H9 (cell line): ENCODE results near the gene SMIM13. TPM values are rescaled to one million over a fixed set of nuclear protein-coding genes. Genes with fewer than 3 reads are reported as not detected.

Source experiments
- DNase-seq: peaks from one replicate; pipeline ENCODE4 v3.0.0-alpha.2; 2017
- H2AFZ ChIP-seq: one replicate; pipeline ENCODE4 v1.6.1; 2013; ENCODE audit warnings: mild to moderate bottlenecking, low read length, control low read depth, moderate library complexity
- H2AK5ac ChIP-seq: 2 replicates; pipeline ENCODE4 v1.6.1; 2013; ENCODE audit warnings: low read length, control low read depth, mixed read lengths; ENCODE audit not compliant: insufficient read length
- H2BK120ac ChIP-seq: one replicate; pipeline ENCODE4 v1.6.1; 2013; ENCODE audit warnings: low read depth, mild to moderate bottlenecking, low read length, control low read depth, inconsistent platforms; ENCODE audit not compliant: poor library complexity, severe bottlenecking
- H2BK12ac ChIP-seq: 2 replicates; pipeline ENCODE4 v1.6.1; 2013; ENCODE audit warnings: low read length, control low read depth, mixed read lengths, low read depth; ENCODE audit not compliant: insufficient read length
- H2BK15ac ChIP-seq: 2 replicates; pipeline ENCODE4 v1.6.1; 2013; ENCODE audit warnings: low read depth, low read length, control low read depth
- H2BK20ac ChIP-seq: one replicate; pipeline ENCODE4 v1.6.1; 2013; ENCODE audit warnings: low read depth, mild to moderate bottlenecking, low read length, control low read depth, inconsistent platforms; ENCODE audit not compliant: poor library complexity, severe bottlenecking
- H2BK5ac ChIP-seq: 2 replicates; pipeline ENCODE4 v1.6.1; 2013; ENCODE audit warnings: low read length, control low read depth, mixed read lengths; ENCODE audit not compliant: insufficient read length
- H3K14ac ChIP-seq: 2 replicates; pipeline ENCODE4 v1.6.1; 2013; ENCODE audit warnings: low read length, control low read depth; ENCODE audit not compliant: insufficient read depth
- H3K18ac ChIP-seq: 2 replicates; pipeline ENCODE4 v1.6.1; 2013; ENCODE audit warnings: low read depth, mild to moderate bottlenecking, mixed read lengths, low read length, control low read depth; ENCODE audit not compliant: insufficient read length
- H3K23ac ChIP-seq: 2 replicates; pipeline ENCODE4 v1.6.1; 2013; ENCODE audit warnings: low read length, control low read depth, mixed read lengths, low read depth; ENCODE audit not compliant: insufficient read length
- H3K23me2 ChIP-seq: 2 replicates; pipeline ENCODE4 v1.6.1; 2013; ENCODE audit warnings: low read depth, mild to moderate bottlenecking, mixed read lengths, low read length, control low read depth; ENCODE audit not compliant: insufficient read length, poor library complexity, severe bottlenecking
- H3K27ac ChIP-seq: 2 replicates; pipeline ENCODE4 v1.5.1; 2013; ENCODE audit warnings: low read length, control low read depth, mixed read lengths, low read depth; ENCODE audit not compliant: insufficient read length
- H3K27me3 ChIP-seq: 2 replicates; pipeline ENCODE4 v1.6.1; 2013; ENCODE audit warnings: low read length, control low read depth, inconsistent platforms; ENCODE audit not compliant: insufficient read depth
- H3K4ac ChIP-seq: 2 replicates; pipeline ENCODE4 v1.6.1; 2013; ENCODE audit warnings: low read depth, mild to moderate bottlenecking, control low read depth, inconsistent platforms, low read length, moderate library complexity
- H3K4me1 ChIP-seq: 2 replicates; pipeline ENCODE4 v1.6.1; 2013; ENCODE audit warnings: low read length, control low read depth, inconsistent platforms; ENCODE audit not compliant: insufficient read depth
- H3K4me2 ChIP-seq: 2 replicates; pipeline ENCODE4 v1.6.1; 2013; ENCODE audit warnings: low read length, control low read depth, mixed read lengths; ENCODE audit not compliant: insufficient read length, insufficient read depth
- H3K56ac ChIP-seq: 2 replicates; pipeline ENCODE4 v1.6.1; 2013; ENCODE audit warnings: low read depth, mild to moderate bottlenecking, mixed read lengths, low read length, control low read depth; ENCODE audit not compliant: insufficient read length
- H3K79me1 ChIP-seq: 2 replicates; pipeline ENCODE4 v1.6.1; 2013; ENCODE audit warnings: low read depth, mild to moderate bottlenecking, moderate library complexity, low read length, control low read depth, inconsistent platforms; ENCODE audit not compliant: insufficient read depth, poor library complexity, severe bottlenecking
- H3K79me2 ChIP-seq: 2 replicates; pipeline ENCODE4 v1.6.1; 2013; ENCODE audit warnings: low read length, control low read depth, inconsistent platforms; ENCODE audit not compliant: insufficient read depth
- H3K9ac ChIP-seq: 2 replicates; pipeline ENCODE4 v1.6.1; 2013; ENCODE audit warnings: low read length, control low read depth, mixed read lengths; ENCODE audit not compliant: insufficient read length; ENCODE audit errors: extremely low read depth
- H3K9me3 ChIP-seq: one replicate; pipeline ENCODE4 v1.6.1; 2013; ENCODE audit warnings: low read depth, low read length, inconsistent platforms; ENCODE audit not compliant: control insufficient read depth
- H3T11ph ChIP-seq: one replicate; pipeline ENCODE4 v1.6.1; 2013; ENCODE audit warnings: mild to moderate bottlenecking, low read length, control low read depth, inconsistent platforms
- H4K20me1 ChIP-seq: one replicate; pipeline ENCODE4 v1.6.1; 2013; ENCODE audit not compliant: control insufficient read depth, insufficient read length, insufficient read depth
- H4K5ac ChIP-seq: 2 replicates; pipeline ENCODE4 v1.6.1; 2013; ENCODE audit warnings: low read depth, mild to moderate bottlenecking, mixed read lengths, low read length, control low read depth; ENCODE audit not compliant: insufficient read length
- H4K8ac ChIP-seq: replicated peaks from 2 replicates; pipeline ENCODE4 v1.6.1; 2013; ENCODE audit warnings: low read length, control low read depth, mixed read lengths, low read depth; ENCODE audit not compliant: insufficient read length
- H4K91ac ChIP-seq: 2 replicates; pipeline ENCODE4 v1.6.1; 2013; ENCODE audit warnings: low read depth, mild to moderate bottlenecking, moderate library complexity, mixed read lengths, low read length, control low read depth; ENCODE audit not compliant: insufficient read length
- H3K27ac Mint-ChIP-seq, 3 experiments: 2 replicates in 2 of 3; 3 replicates in 1 of 3; pipeline ENCODE4 v1.8.0; 2020 to 2021; ENCODE audit warnings: mixed read lengths in 3 of 3, mild to moderate bottlenecking in 1 of 3, moderate library complexity in 1 of 3
- H3K27me3 Mint-ChIP-seq: 2 replicates; pipeline ENCODE4 v1.8.0; 2021; ENCODE audit warnings: low read depth, mild to moderate bottlenecking, moderate library complexity, mixed read lengths
- H3K36me3 Mint-ChIP-seq, 3 experiments: 2 replicates in 2 of 3; 3 replicates in 1 of 3; pipeline ENCODE4 v1.8.0; 2020 to 2021; ENCODE audit warnings: low read depth in 3 of 3, mixed read lengths in 3 of 3; ENCODE audit not compliant: insufficient read depth in 1 of 3
- H3K4me1 Mint-ChIP-seq, 2 experiments: 2 replicates each; pipeline ENCODE4 v1.8.0; 2020; ENCODE audit warnings: mixed read lengths in 2 of 2
- H3K4me3 Mint-ChIP-seq, 2 experiments: 2 replicates in 1 of 2; 3 replicates in 1 of 2; pipeline ENCODE4 v1.8.0; 2020 to 2021; ENCODE audit warnings: mild to moderate bottlenecking in 2 of 2, mixed read lengths in 2 of 2, moderate library complexity in 1 of 2
- H3K9me3 Mint-ChIP-seq, 2 experiments: 2 replicates in 1 of 2; 3 replicates in 1 of 2; pipeline ENCODE4 v1.8.0; 2020; ENCODE audit warnings: mild to moderate bottlenecking in 2 of 2, mixed read lengths in 2 of 2, moderate library complexity in 1 of 2
- CTCF ChIP-seq: fragments of 200-600 bp; sonication (generic); conservative IDR thresholded peaks from 3 replicates; pipeline ENCODE4 v1.8.0; 2021; ENCODE audit warnings: antibody characterized with exemption, mild to moderate bottlenecking
- WGBS: extraction: QIAGEN DNeasy Blood & Tissue Kit; methylation state at CpG from one replicate; pipeline ENCODE4 v1.1.7; 2013; ENCODE audit warnings: missing lambda C conversion rate, low lambda C conversion rate, mixed read lengths; ENCODE audit not compliant: insufficient read length; ENCODE audit errors: extremely low coverage; 5-methylcytosine and 5-hydroxymethylcytosine counted together
- total RNA-seq: library from RNA; stranded (reverse); gene quantifications from 2 replicates; pipeline ENCODE4 v1.2.1, GENCODE V29; 2021

The SMIM13 gene
- total RNA-seq, 1 experiment from 2014 or later, result 10.6 TPM

- no peak overlapping the region for H2BK5ac ChIP-seq
- H3K27ac Mint-ChIP-seq, result no peak overlapping the region
- no peak overlapping the region for H3K23ac ChIP-seq
- H3K79me1 ChIP-seq, result peaks cover 3% of the 10 kb centered on the region
- H2BK120ac ChIP-seq, result no peak overlapping the region
- no peaks in the 10 kb centered on the region for H3K23me2 ChIP-seq
- no peak overlapping the region for H3K4ac ChIP-seq
- no peak overlapping the region for H3K14ac ChIP-seq
- H3K27ac ChIP-seq, result no peak overlapping the region
- H3K18ac ChIP-seq, result no peak overlapping the region
- H3K4me1 ChIP-seq, result no peaks in the 10 kb centered on the region
- H2AK5ac ChIP-seq, result no peak overlapping the region
- no peaks in the 10 kb centered on the region for H3K9me3 ChIP-seq
- no peak overlapping the region for H3K4me3 Mint-ChIP-seq
- no CpG with 5 or more reads among the region's 6 CpGs for WGBS
- H3K79me2 ChIP-seq, result peaks cover 5% of the 10 kb centered on the region; the same call in 1 of the 2 replicates
- no peak overlapping the region for H4K8ac ChIP-seq
- H4K20me1 ChIP-seq, result no peaks in the 10 kb centered on the region
- no peak overlapping the region for H4K5ac ChIP-seq
- no peak overlapping the region for H2AFZ ChIP-seq
- H3K56ac ChIP-seq, result no peak overlapping the region
- no peak overlapping the region for H2BK15ac ChIP-seq
- no peaks in the 10 kb centered on the region for H3K9me3 Mint-ChIP-seq
- no peaks in the 10 kb centered on the region for H3K27me3 ChIP-seq
- H3K9ac ChIP-seq, result no peak overlapping the region
- no peak for TF ChIP-seq CTCF
- H3K4me1 Mint-ChIP-seq, result peaks cover 12 to 19% of the 10 kb centered on the region in 2 experiments
- no peak overlapping the region for H3T11ph ChIP-seq
- no peak overlapping the region for H2BK12ac ChIP-seq
- H3K36me3 Mint-ChIP-seq, result peaks cover 7 to 16% (median 15%) of the 10 kb centered on the region in 3 experiments; a peak in 6 of 7 replicates
- H3K27me3 Mint-ChIP-seq, result no peaks in the 10 kb centered on the region
- H4K91ac ChIP-seq, result no peak overlapping the region
- H3K4me2 ChIP-seq, result no peak overlapping the region
- no peak for DNase-seq
- no peak overlapping the region for H2BK20ac ChIP-seq
Observed at GRCh38 chr6:11132194-11132888, 38.7 kb downstream of the SMIM13 start.
